Non-pigmented ciliary epithelial cell (primary cell): ENCODE data around the gene OR12D3.
"Not testable (repeated sequence)": the region's sequence is repeated elsewhere in the genome, so short reads cannot be mapped to it uniquely, and the experiment has no call there.

ENCODE experiments used
- DNase-seq: peaks from one replicate; pipeline ENCODE4 v3.0.0-alpha.2; 2010; ENCODE audit warnings: low read depth

Gene OR12D3, protein sequence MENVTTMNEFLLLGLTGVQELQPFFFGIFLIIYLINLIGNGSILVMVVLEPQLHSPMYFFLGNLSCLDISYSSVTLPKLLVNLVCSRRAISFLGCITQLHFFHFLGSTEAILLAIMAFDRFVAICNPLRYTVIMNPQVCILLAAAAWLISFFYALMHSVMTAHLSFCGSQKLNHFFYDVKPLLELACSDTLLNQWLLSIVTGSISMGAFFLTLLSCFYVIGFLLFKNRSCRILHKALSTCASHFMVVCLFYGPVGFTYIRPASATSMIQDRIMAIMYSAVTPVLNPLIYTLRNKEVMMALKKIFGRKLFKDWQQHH

DNA sequence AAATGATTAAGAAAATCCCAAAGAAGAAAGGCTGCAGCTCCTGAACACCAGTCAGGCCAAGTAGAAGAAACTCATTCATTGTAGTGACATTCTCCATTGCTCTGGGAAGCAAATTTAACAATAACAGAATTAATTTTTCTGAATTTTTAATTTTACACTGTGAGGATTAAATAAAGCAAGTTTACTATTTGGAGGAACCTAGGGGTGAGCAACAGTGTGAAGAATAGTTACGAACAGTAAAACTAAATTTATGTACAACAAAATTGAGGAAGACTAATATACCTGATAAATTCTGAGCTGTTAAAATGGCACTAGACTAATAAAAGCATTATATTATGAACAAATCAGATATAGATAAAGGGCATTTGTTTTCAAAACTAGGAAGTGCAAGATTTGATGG lies at the start of gene OR12D3:
OR12D3 (minus strand) TSS at position 101 of the 400 bp plus-strand sequence; CDS start at position 97, 4 bp downstream.
- no peak for DNase-seq

DNA sequence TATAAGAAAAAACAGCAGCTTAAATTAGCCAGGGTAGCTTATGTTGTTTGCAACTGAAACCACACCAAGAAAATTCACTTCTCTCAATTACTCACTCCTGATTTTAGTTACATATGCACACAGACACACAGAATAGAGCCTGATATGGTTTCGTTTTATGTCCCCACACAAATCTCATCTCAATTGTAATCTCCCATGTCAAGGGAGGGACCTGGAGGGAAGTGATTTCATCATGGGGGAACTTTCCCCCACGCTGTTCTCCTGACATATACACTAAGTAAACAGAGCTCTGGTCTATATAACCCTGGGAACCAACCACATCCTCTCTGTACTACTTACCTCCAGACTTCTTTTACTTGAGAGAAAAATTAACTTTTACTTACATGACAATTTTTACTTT lies 49.5 kb upstream of the OR12D3 start:
- no peak for DNase-seq

DNA sequence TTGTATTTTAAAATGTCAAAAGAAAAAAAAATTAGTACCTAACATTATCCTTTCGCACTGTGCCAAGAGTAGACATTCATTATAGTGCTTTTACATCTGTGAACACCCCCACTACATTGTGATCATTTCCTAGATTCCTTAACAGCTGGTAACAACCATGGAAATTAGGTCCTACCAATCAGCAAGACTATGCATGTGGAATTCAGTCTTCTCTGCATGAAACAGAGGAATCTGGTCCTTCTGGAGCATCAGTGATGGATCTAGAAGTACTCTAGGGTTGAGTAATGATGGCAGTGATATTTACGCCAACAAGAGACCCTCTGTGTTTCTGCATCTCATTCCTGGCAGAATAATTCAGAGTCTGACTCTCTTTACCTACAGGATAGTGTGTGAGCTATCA lies 49.1 kb upstream of the OR12D3 start:
- DNase-seq: no peak

DNA sequence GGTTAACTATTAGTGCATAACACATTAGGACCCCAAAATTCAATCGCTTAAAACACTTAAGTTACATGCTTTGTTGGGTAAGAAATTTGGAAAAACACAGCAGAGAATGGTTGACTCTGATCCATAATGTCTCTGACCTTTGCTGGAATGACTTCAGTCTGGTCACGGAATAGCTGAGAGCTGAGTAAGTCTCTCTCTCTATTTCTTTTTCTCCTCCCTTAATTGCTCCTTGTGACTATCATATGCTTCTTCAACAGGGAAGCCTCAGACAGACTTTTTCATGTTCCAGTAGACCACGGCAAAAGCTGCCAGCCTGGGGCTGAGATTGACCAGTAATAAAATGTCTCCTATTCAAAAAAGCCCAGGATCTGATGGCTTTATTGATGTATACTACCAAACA lies 44.4 kb upstream of the OR12D3 start:
- DNase-seq: no peak

DNA sequence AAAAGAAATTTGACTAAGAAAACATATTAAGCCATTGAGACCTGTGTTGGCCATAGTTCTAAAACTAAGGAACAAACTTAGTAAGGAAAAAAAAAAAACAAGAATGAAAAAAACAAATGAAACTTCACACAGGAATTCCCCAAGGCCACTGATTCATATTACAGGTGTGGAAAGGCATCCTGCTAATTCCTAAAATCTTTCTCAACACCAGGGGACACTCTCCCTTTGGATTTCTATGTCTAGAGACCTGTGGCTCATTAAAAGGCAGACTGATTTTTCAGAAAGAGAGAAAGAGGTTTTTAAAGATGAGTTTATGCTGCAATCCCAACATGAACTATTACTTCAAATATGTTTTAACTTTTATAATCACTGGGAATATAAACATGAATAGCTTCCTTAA lies 39.5 kb upstream of the OR12D3 start, which contains the start of gene OR12D1:
OR12D1 (plus strand) TSS at position 341 of the 400 bp plus-strand sequence.
- no peak for DNase-seq

DNA sequence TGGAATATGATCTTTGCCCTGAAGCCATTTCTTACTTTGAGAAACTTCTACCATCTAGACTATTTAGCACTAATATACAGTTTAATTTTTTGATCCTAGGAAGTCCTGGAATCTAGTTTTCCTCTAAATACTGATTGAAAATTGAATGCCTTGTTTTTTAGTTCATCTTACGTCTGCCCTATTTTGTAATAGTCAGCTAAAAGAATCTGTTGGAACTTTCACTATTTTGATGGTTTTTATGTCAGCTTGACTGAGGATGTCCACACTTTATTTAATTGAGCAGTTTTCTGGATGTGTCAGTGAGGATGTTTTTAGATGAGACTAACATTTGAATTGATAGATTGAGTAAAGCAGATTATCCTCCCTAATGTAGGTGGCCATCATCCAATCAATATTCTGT lies 28.7 kb upstream of the OR12D3 start:
- no peak for DNase-seq

DNA sequence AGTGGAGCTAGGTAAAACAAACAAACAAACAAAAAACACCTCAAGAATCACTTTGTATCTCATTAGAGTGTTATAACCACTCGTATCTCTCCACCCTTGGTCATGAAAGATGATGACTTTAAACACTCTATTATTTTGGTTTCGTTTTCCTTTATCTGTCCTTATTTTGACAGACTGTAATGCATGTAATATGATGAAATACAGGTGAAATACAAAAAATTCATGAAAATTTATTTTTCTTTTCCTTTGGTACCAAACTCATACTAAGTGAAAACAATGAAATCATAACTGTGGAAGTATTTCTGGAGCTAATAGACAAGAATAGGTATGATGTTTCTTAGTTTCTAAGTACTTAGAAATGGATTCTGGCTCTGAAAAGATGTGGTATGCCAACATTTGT lies 24.4 kb upstream of the OR12D3 start:
- no peak for DNase-seq

DNA sequence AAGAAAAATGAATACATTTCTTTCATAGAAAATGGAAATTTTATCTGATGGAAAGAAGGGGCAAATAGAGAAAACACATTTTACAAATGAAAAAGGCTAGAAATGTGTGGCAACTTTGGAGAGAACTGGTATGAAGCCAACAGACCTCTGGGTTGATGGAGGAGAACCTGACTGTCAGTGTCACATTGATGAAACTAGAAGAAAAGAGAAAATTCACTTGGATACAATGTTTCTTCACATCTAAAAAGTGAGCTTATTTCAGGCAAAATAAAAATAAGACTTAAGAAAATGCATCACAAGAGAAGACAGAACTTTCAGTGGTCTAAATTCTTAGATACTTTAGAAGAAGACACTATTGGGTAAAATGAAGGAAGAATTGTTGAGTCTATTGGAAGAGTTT lies 20.2 kb upstream of the OR12D3 start, which contains the start of gene OR12D2:
OR12D2 (plus strand) TSS at position 301 of the 400 bp plus-strand sequence. CDS start 1,069 bp downstream, outside the sequence.
- DNase-seq: no peak

DNA sequence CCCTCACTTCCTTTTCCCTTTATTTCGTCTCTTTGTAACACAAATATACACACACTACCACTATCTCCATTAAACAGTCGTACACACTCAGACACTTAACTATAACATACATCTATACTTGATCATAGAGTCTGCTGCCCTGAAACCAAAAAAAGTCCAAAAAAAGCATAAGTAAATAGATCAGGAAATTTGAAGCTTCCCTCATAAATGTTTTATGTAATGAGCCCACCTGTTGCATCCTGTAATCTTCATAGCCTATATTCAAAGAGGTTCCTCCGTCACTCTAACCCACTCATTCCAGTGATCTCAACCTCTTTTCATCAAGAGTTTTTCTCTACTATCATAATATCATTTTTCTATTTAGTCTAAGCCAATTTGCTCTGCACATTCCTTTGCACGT lies 13.4 kb upstream of the OR12D3 start:
- DNase-seq: no peak

DNA sequence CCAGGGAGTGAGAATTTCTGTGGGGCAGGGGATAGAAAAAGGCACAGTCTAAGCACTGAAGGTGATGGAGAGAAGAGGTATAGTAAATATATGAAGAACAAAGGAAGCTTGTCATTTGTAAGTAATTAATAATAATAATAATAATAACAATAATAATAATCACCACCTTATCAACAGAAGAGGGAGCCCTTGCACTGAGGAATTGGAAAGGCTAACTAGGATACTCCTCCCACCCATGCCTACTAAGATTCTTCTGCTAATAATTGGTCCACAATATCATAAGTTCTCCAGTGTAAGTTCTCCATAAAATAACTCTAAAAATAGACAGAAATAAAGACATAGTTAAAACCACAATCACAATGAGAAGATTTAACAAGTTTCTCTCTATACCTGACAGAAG lies 912 bp upstream of the OR12D3 start:
- DNase-seq: no peak

DNA sequence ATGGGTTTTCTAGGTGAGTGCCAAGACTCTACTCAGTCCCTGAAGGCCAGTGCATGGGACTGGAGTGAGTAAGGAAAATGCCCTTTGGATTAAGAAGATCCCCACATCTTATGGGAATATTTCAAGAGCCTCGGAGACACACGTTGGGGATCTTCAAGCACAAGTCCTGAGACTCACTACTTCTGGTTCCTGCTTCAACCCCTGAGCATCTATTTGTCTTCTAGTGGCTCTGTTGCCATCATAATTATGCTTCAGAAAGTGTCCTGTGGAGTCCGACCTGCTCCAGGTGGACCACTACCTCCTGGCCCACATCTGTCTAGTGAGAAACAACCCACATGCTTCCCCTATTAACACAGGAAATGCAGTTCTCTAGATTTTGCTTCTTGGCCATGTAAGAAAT lies 6.3 kb downstream of the OR12D3 start, which contains the start of gene OR5V1:
OR5V1 (minus strand) TSS at position 101 of the 400 bp plus-strand sequence. CDS start 12,670 bp downstream, outside the sequence.
- DNase-seq: no peak

DNA sequence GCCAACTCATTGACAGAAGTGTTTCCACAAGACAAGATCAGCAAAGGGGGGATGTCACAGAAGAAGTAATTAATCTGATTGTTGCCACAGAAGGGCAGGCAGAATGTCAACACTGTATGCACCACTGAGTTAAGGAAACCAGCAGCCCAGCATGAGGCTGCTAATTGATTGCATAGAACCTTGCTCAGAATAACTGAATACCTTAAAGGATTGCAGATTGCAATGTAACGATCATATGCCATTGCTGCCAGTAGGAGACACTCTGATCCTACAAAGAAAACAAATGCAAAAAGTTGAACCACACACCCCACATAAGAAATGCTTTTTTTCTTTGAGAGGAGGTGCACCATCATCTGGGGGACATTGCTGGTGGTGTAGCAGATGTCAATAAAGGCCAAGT lies 19.5 kb downstream of the OR12D3 start:
- DNase-seq: no peak

DNA sequence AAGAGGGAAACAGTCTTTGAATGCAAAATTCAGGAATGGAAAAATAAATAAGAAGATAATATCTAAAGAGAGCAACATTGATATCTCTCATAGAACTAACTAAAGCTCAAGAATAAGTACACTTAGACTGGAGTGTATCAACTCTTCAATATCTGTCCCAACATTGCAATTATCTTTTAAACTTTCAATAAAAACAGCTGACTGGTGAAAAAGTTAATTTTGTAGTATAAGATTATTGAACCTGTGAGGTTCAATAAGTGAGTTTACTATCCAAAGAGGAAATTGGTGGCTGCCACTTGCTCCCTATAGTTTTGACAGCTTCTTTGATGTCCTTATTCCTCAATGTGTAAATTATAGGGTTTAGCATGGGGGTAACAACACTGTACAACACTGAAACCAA lies 20.1 kb downstream of the OR12D3 start:
- DNase-seq: no peak

DNA sequence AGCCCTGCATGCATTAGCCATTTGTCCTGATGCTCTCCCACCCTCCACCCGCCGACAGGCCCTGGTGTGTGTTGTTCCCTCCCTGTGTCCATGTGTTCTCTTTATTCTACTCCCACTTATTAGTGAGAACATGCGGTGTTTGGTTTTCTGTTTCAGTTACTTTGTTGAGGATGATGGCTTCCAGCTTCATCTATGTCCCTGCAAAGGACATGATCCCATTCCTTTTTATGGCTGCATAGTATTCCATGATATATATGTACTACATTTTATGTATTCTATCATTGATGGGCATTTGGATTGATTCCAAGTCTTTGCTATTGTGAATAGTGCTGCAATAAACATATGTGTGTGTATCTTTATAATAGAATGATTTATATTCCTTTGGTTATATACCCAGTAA lies 25.7 kb downstream of the OR12D3 start:
- DNase-seq: not testable (repeated sequence)

DNA sequence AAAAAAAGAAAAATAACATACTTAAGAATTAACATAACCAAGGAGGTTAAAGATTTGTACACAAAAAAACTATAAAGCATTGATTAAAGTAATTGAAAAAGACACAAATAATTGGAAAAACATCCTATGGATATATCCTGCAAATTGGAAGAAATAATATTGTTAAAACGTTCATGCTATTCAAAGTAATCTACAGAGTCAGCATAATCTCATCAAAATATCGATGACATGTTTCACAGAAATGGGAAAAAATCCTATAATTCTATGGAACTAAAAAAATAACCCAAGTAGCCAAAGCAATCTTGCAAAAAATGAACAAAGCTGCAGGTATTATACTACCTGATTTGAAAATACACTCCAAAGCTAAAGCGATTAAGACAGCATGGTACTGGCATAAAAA lies 29.7 kb downstream of the OR12D3 start:
- no peak for DNase-seq

DNA sequence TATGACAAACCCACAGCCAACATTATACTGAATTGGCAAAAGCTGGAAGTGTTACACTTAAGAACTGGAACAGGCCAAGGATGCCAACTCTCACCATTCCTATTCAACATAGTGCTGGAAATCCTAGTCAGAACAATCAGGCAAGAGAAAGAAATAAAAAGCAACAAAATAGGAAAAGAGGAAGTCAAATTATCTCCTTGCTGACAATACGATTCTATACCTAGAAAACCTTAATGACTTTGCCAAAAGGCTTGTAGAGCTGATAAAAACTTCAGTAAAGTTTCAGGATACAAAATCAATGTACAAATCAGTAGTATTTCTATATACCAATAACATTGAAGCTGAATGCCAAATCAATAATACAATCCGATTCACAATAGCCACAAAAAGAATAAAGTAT lies 38.8 kb downstream of the OR12D3 start:
- no peak for DNase-seq

DNA sequence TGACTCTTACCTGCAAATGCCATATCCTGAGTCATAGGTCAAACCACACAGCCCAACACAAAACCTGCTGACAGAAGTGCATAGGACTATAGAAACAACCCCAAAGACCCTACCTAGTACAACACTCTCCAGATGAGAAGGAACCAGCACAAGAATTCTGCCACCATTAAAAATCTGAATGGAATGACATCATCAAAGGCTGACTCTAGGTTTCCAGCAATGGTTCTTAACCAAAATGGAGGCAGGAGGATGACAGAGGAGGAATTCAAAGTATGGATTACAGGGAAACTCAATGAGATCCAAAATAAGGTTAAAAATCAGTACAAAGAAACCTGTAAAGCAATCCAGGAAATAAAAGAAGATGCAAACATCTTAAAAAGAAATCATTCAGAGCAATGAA lies 42.4 kb downstream of the OR12D3 start:
- DNase-seq: no peak

DNA sequence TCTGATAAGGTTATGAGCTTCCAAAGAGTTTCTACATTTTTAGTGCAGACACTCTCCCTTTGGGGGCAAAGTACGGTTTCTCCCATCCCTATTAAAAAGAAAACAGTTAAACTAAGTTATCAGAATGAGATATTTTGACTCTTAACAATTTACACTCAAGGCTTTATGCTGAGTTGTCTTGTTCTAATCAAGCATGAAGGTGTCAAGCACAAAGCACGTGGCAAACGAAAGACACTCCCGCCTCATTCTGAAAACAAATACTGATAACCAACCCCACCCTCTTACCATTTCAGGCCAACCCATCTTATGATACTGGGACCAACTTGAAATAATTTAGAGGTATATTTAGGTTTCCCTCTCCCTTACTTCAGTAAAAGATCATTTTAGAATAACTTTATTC lies 49.3 kb downstream of the OR12D3 start:
- no peak for DNase-seq
